OCI-LY7 (cell line): Measurements from ENCODE around the gene PCSK7. TPM values are rescaled to one million over a fixed set of nuclear protein-coding genes. Genes with fewer than 3 reads are reported as not detected.

ENCODE experiments used
- BruUV-seq: library from RNA; stranded (reverse); fragments of 400-500 nt; replicated peaks from 2 replicates; lab custom pipeline; 2021; lab: Mats Ljungman, UMichigan
- CTCF ChIA-PET: fragments of 300-600 bp; sonication (Branson Sonifier 250); formaldehyde crosslinking; loops from one replicate; lab custom pipeline; 2022; ENCODE audit warnings: antibody characterized with exemption; ENCODE audit not compliant: unreplicated experiment; lab: Charles Lee
- POLR2A ChIA-PET: fragments of 300-600 bp; sonication (Branson Sonifier 250); formaldehyde crosslinking; loops from one replicate; lab custom pipeline; 2022; ENCODE audit warnings: antibody characterized with exemption; lab: Charles Lee
- DNase-seq: peaks from one replicate; pipeline ENCODE4 v3.0.0-alpha.2; 2015; ENCODE audit warnings: low spot score
- H2AFZ ChIP-seq: fragments of 200-600 bp; sonication (generic), shearing (Covaris generic); 2 replicates; pipeline ENCODE4 v1.6.1; 2014; ENCODE audit warnings: mild to moderate bottlenecking, antibody characterized with exemption, low read length, moderate library complexity
- H3K27ac ChIP-seq: fragments of 200-600 bp; sonication (generic); 2 replicates; pipeline ENCODE4 v1.5.1; 2014; ENCODE audit warnings: mixed run types, low read depth, mild to moderate bottlenecking, moderate library complexity, low read length, inconsistent platforms; ENCODE audit not compliant: poor library complexity, severe bottlenecking
- H3K36me3 ChIP-seq: fragments of 200-600 bp; sonication (generic); 2 replicates; pipeline ENCODE4 v1.6.1; 2014; ENCODE audit warnings: mild to moderate bottlenecking, antibody characterized with exemption, low read length, moderate library complexity, mixed read lengths; ENCODE audit not compliant: insufficient read depth
- H3K4me1 ChIP-seq: fragments of 200-600 bp; sonication (generic); 2 replicates; pipeline ENCODE4 v1.5.1; 2014; ENCODE audit warnings: mild to moderate bottlenecking, low read length; ENCODE audit not compliant: insufficient read depth, poor library complexity, severe bottlenecking
- H3K4me2 ChIP-seq: fragments of 200-600 bp; sonication (generic); 2 replicates; pipeline ENCODE4 v1.6.1; 2014; ENCODE audit warnings: mild to moderate bottlenecking, low read length
- H3K4me3 ChIP-seq: fragments of 200-600 bp; sonication (generic); 2 replicates; pipeline ENCODE4 v1.5.1; 2014; ENCODE audit warnings: mild to moderate bottlenecking, low read depth, low read length; ENCODE audit not compliant: poor library complexity, severe bottlenecking
- H3K79me2 ChIP-seq: fragments of 200-600 bp; sonication (generic); 2 replicates; pipeline ENCODE4 v1.6.1; 2016; ENCODE audit warnings: low read depth, mild to moderate bottlenecking, low read length, moderate library complexity, mixed read lengths; ENCODE audit not compliant: insufficient read depth
- H3K9me2 ChIP-seq: fragments of 200-600 bp; sonication (generic); 2 replicates; pipeline ENCODE4 v1.6.1; 2016; ENCODE audit warnings: mild to moderate bottlenecking, low read length, mixed read lengths; ENCODE audit not compliant: insufficient read depth
- H3K9me3 ChIP-seq: fragments of 200-600 bp; sonication (generic); 2 replicates; pipeline ENCODE4 v1.6.1; 2014; ENCODE audit warnings: mild to moderate bottlenecking, mixed run types, low read length, mixed read lengths
- H4K20me1 ChIP-seq: fragments of 200-600 bp; sonication (generic); 2 replicates; pipeline ENCODE4 v1.6.1; 2014; ENCODE audit warnings: mild to moderate bottlenecking, antibody characterized with exemption, low read length, moderate library complexity, mixed read lengths; ENCODE audit not compliant: insufficient read depth
- CTCF ChIP-seq: fragments of 200-600 bp; sonication (generic); conservative IDR thresholded peaks from 2 replicates; pipeline ENCODE4 v1.5.1; 2014; ENCODE audit warnings: mild to moderate bottlenecking, antibody characterized with exemption, low read length, moderate library complexity, mixed read lengths
- EZH2phosphoT487 ChIP-seq: fragments of 200-600 bp; sonication (generic); IDR thresholded peaks from 2 replicates; pipeline ENCODE4 v1.6.1; 2018; ENCODE audit warnings: low read depth, borderline replicate concordance, mild to moderate bottlenecking, mixed run types, antibody characterized with exemption, low read length, moderate library complexity, mixed read lengths
- intact Hi-C: fragments of 100-400 bp; cut with micrococcal nuclease; formaldehyde crosslinking; loops from one replicate; pipeline ENCODE4 v1.10.0; 2022; ENCODE audit not compliant: unreplicated experiment
- total RNA-seq, 2 experiments: library from RNA; depleted of rRNA in 1 of 2; stranded (reverse); fragments of >200 nt in 1 of 2; shearing (Covaris generic) in 1 of 2; gene quantifications; 2 replicates each; pipeline ENCODE4 v1.2.3, GENCODE V29; 2014 to 2022

PCSK7 gene
- total RNA-seq, 2 experiments from 2014 or later = 44.1 to 91.2 TPM

GRCh38 chr11:117187799-117188481, 43.9 kb downstream of the PCSK7 start:
- Histone ChIP-seq H3K9me3 (no peaks in the 10 kb centered on the region), H3K27ac (no peak overlapping the region), H4K20me1 (no peaks in the 10 kb centered on the region), H3K4me2 (no peak overlapping the region), H3K4me3 (no peak overlapping the region), H3K36me3 (peaks cover 38% of the 10 kb centered on the region; the same call in 1 of the 2 replicates), H3K4me1 (peaks cover 37% of the 10 kb centered on the region), H2AFZ (no peak overlapping the region), H3K79me2 (no peaks in the 10 kb centered on the region), H3K9me2 (no peaks in the 10 kb centered on the region)
- POLR2A ChIA-PET = interaction anchor here (0.6 kb wide), 1 partner anchor 375 kb away, joined by 3 read pairs; no protein-coding TSS in a partner anchor
- no peak for DNase-seq
- intact Hi-C loops = no loop called here
- CTCF ChIA-PET = no interaction called here
- TF ChIP-seq EZH2phosphoT487 (no peak), CTCF (no peak)
- no TSS peak for BruUV-seq

GRCh38 chr11:117187428-117187798, 44.5 kb downstream of the PCSK7 start:
- intact Hi-C loops = no loop called here
- DNase-seq = no peak

More at GRCh38 chr11:117187428-117187798, 44.5 kb downstream of the PCSK7 start:
- no peaks in the 10 kb centered on the region for H4K20me1 ChIP-seq
- H3K9me3 ChIP-seq = no peaks in the 10 kb centered on the region
- no peak overlapping the region for H2AFZ ChIP-seq
- H3K79me2 ChIP-seq = no peaks in the 10 kb centered on the region
- no TSS peak for BruUV-seq
- H3K27ac ChIP-seq = no peak overlapping the region
- CTCF ChIA-PET = no interaction called here
- TF ChIP-seq EZH2phosphoT487 (no peak), CTCF (no peak)
- H3K9me2 ChIP-seq = no peaks in the 10 kb centered on the region
- no peak overlapping the region for H3K4me3 ChIP-seq
- H3K4me2 ChIP-seq = no peak overlapping the region
- peaks cover 37% of the 10 kb centered on the region for H3K4me1 ChIP-seq
- H3K36me3 ChIP-seq = peaks cover 37% of the 10 kb centered on the region; the same call in 1 of the 2 replicates
- POLR2A ChIA-PET = no interaction called here
